ENCODE results near the gene SNX5. TPM values are rescaled to one million over a fixed set of nuclear protein-coding genes. Genes with fewer than 3 reads are reported as not detected.
A peak's percentile ranks its signal among the peaks of the same experiment; 100 is the strongest.

The SNX5 gene
- total and polyA plus RNA-seq, 10 of the 15 experiments (the other 5 are each of a cell fraction or from before 2014, with no cell fraction given), result 92.9 to 316 (median 245) TPM

DNA sequence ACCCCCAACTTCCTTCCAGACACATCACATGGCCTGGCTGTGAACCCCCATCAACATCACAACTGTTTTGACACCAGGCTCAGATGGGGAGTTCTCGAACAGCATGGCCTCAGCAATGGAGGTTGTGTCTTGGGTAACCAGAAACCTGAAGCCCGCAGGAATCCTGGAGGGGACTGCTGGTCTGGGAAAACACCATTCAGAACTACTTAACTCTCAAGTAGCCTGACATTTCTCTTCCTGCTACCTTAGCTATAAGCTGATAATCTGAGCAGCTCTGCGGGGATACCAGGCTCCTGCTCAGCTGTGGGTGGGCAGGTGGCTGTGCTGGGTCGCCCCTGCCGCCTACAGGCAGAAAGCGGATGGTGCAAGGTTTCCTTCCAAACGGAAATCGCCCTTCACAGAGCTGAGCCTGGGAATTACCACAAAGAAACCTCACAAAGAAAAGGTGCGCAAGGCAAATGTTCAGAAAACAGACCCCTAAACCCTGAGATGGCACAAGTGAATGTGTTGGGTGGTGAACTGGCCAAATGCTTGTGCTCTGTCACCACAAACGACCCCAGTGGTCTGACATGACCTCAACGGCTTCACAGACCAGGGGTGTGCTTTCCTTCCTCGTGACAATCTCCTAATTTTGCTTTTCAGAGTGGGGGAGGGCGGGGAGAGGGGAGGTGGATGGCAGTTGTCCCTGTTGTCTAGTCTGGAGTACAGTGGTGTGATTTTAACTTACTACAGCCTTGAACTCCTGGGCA is 29.5 kb downstream of the SNX5 start (continued):
- TF ChIP-seq, protein P1, sequence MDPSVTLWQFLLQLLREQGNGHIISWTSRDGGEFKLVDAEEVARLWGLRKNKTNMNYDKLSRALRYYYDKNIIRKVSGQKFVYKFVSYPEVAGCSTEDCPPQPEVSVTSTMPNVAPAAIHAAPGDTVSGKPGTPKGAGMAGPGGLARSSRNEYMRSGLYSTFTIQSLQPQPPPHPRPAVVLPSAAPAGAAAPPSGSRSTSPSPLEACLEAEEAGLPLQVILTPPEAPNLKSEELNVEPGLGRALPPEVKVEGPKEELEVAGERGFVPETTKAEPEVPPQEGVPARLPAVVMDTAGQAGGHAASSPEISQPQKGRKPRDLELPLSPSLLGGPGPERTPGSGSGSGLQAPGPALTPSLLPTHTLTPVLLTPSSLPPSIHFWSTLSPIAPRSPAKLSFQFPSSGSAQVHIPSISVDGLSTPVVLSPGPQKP (IDR thresholded peaks at IDR 0.05; ENCODE audit: low read depth, low read length), result no peak
- no peak for TF ChIP-seq SIX5 (IDR thresholded peaks at IDR 0.05; ENCODE audit: low read depth, low read length, severe bottlenecking)
- no peak; the same call in 1 of the 2 replicates for TF ChIP-seq CREB1 (IDR thresholded peaks at IDR 0.05; ENCODE audit: low read depth)
- no peak for TF ChIP-seq SPI1 (IDR thresholded peaks at IDR 0.05; ENCODE audit: borderline replicate concordance, insufficient read depth, low read depth, low read length)
- TF ChIP-seq ZNF274 (IDR thresholded peaks at IDR 0.05; ENCODE audit: insufficient read depth, insufficient read length), result no peak
- TF ChIP-seq NR2F1 (conservative IDR thresholded peaks at IDR 0.05), result peak; percentile 53
- no peak for TF ChIP-seq KAT2A (conservative IDR thresholded peaks at IDR 0.05; ENCODE audit: control insufficient read depth, low read depth, low read length)
- TF ChIP-seq MYB (IDR thresholded peaks at IDR 0.05; ENCODE audit: borderline replicate concordance, low read depth, low read length), result no peak
- TF ChIP-seq RELA (IDR thresholded peaks at IDR 0.05; ENCODE audit: borderline replicate concordance, partially characterized antibody), result no peak
- TF ChIP-seq TBL1XR1 (IDR thresholded peaks at IDR 0.05; ENCODE audit: low read depth, low read length), result no peak
- TF ChIP-seq CBFB (IDR thresholded peaks at IDR 0.05; ENCODE audit: low read depth), result no peak
- TF ChIP-seq EGR1 (IDR thresholded peaks at IDR 0.05; ENCODE audit: borderline replicate concordance in 1 of 2, low read depth in 2 of 2, low read length in 2 of 2), result no peak
- no peak for TF ChIP-seq MTA2 (IDR thresholded peaks at IDR 0.05; ENCODE audit: low read depth)
- TF ChIP-seq POLR2AphosphoS2 (IDR thresholded peaks at IDR 0.05; ENCODE audit: low read depth, low read length), result 0 out of 2 replicates have a peak, but pooled peaks have one; percentile 27
- TF ChIP-seq RCOR1 (conservative IDR thresholded peaks at IDR 0.05; ENCODE audit: low read depth, low read length), result no peak
- TF ChIP-seq NR2C2 (IDR thresholded peaks at IDR 0.05; ENCODE audit: borderline replicate concordance, control insufficient read depth, insufficient read length, low read depth), result no peak
- TF ChIP-seq BCL11A (IDR thresholded peaks at IDR 0.05; ENCODE audit: low read depth, low read length), result no peak
- no peak for TF ChIP-seq TCF7 (IDR thresholded peaks at IDR 0.05; ENCODE audit: borderline replicate concordance)
- TF ChIP-seq, protein P2, sequence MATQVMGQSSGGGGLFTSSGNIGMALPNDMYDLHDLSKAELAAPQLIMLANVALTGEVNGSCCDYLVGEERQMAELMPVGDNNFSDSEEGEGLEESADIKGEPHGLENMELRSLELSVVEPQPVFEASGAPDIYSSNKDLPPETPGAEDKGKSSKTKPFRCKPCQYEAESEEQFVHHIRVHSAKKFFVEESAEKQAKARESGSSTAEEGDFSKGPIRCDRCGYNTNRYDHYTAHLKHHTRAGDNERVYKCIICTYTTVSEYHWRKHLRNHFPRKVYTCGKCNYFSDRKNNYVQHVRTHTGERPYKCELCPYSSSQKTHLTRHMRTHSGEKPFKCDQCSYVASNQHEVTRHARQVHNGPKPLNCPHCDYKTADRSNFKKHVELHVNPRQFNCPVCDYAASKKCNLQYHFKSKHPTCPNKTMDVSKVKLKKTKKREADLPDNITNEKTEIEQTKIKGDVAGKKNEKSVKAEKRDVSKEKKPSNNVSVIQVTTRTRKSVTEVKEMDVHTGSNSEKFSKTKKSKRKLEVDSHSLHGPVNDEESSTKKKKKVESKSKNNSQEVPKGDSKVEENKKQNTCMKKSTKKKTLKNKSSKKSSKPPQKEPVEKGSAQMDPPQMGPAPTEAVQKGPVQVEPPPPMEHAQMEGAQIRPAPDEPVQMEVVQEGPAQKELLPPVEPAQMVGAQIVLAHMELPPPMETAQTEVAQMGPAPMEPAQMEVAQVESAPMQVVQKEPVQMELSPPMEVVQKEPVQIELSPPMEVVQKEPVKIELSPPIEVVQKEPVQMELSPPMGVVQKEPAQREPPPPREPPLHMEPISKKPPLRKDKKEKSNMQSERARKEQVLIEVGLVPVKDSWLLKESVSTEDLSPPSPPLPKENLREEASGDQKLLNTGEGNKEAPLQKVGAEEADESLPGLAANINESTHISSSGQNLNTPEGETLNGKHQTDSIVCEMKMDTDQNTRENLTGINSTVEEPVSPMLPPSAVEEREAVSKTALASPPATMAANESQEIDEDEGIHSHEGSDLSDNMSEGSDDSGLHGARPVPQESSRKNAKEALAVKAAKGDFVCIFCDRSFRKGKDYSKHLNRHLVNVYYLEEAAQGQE (IDR thresholded peaks at IDR 0.05; ENCODE audit: low read depth, low read length), result no peak
- no peak for TF ChIP-seq STAT3 (IDR thresholded peaks at IDR 0.05; ENCODE audit: low read depth, low read length)
- TF ChIP-seq YBX1 (IDR thresholded peaks at IDR 0.05), result no peak
- peak; percentile 90 for TF ChIP-seq STAT1 (conservative IDR thresholded peaks at IDR 0.05)
- no peak for TF ChIP-seq ATF7 (IDR thresholded peaks at IDR 0.05; ENCODE audit: low read depth)
- TF ChIP-seq, protein P3, sequence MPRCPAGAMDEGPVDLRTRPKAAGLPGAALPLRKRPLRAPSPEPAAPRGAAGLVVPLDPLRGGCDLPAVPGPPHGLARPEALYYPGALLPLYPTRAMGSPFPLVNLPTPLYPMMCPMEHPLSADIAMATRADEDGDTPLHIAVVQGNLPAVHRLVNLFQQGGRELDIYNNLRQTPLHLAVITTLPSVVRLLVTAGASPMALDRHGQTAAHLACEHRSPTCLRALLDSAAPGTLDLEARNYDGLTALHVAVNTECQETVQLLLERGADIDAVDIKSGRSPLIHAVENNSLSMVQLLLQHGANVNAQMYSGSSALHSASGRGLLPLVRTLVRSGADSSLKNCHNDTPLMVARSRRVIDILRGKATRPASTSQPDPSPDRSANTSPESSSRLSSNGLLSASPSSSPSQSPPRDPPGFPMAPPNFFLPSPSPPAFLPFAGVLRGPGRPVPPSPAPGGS (IDR thresholded peaks at IDR 0.05; ENCODE audit: borderline replicate concordance, insufficient read depth, low read depth, low read length, poor library complexity, severe bottlenecking), result no peak
- TF ChIP-seq ZNF217 (IDR thresholded peaks at IDR 0.05), result no peak
